OCI-LY7 (cell line): ENCODE measurements around the gene DUOX1.

Experiments
- EZH2phosphoT487 ChIP-seq: fragments of 200-600 bp; sonication (generic); IDR thresholded peaks from 2 replicates; pipeline ENCODE4 v1.6.1; 2018; ENCODE audit warnings: low read depth, borderline replicate concordance, mild to moderate bottlenecking, mixed run types, antibody characterized with exemption, low read length, moderate library complexity, mixed read lengths
- TF ChIP-seq, protein P1 (sequence below): fragments of 200-600 bp; sonication (generic); conservative IDR thresholded peaks from 2 replicates; pipeline ENCODE4 v1.5.1; 2014; ENCODE audit warnings: mild to moderate bottlenecking, antibody characterized with exemption, low read length, moderate library complexity, mixed read lengths

GRCh38 chr15:45146405-45146804, 16.6 kb downstream of the DUOX1 start:
- TF ChIP-seq, protein P1, sequence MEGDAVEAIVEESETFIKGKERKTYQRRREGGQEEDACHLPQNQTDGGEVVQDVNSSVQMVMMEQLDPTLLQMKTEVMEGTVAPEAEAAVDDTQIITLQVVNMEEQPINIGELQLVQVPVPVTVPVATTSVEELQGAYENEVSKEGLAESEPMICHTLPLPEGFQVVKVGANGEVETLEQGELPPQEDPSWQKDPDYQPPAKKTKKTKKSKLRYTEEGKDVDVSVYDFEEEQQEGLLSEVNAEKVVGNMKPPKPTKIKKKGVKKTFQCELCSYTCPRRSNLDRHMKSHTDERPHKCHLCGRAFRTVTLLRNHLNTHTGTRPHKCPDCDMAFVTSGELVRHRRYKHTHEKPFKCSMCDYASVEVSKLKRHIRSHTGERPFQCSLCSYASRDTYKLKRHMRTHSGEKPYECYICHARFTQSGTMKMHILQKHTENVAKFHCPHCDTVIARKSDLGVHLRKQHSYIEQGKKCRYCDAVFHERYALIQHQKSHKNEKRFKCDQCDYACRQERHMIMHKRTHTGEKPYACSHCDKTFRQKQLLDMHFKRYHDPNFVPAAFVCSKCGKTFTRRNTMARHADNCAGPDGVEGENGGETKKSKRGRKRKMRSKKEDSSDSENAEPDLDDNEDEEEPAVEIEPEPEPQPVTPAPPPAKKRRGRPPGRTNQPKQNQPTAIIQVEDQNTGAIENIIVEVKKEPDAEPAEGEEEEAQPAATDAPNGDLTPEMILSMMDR: no peak
- TF ChIP-seq EZH2phosphoT487: no peak
